Stimulated activated CD4-positive, alpha-beta T cell treated with anti-CD3 and anti-CD28 coated beads, Interleukin-4, amount 100 ng/mL, for 4 hours (primary cell): ENCODE measurements around the gene FGF18.

Experiments
- DNase-seq, 2 experiments: peaks; one replicate each; pipeline ENCODE4 v3.0.0-alpha.2; 2020

FGF18 gene

DNA sequence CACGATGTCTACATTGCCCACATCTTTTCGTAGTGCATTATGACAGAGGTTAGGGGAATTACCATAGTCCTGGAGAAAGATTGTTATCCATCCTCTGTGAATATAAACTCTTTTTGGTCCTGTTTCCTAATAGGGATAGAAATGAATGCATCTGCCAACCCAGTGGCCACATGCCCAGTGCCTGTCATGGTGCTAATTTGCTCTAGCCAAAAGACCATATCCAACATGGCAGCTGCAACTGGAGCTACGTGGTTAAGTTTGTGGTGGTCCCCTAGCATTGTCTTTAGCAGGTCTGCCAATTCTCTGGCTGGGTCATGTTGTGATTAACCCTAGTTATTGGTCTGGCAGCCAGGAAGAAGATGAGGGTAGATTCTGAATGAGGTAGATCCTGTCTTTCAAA, 87.5 kb downstream of the FGF18 start:
- no peak for DNase-seq
